AG04450 (cell line): Measurements from ENCODE around the gene NKX2-8. TPM values are rescaled to one million over a fixed set of nuclear protein-coding genes. Genes with fewer than 3 reads are reported as not detected.

ENCODE experiments used
- CTCF ChIA-PET: fragments of 300-600, 350-600 bp; formaldehyde crosslinking; extraction: SDS; loops from one replicate; lab custom pipeline; 2022; ENCODE audit warnings: antibody characterized with exemption, inconsistent platforms; lab: Charles Lee
- POLR2A ChIA-PET: fragments of 350-600 bp; formaldehyde crosslinking; extraction: SDS; loops from one replicate; lab custom pipeline; 2021; ENCODE audit warnings: antibody characterized with exemption, inconsistent platforms; lab: Yijun Ruan, JAX
- DNase-seq: peaks from one replicate; pipeline ENCODE4 v3.0.0-alpha.2; 2011; ENCODE audit warnings: low read depth, low spot score
- H3K27ac ChIP-seq: one replicate; pipeline ENCODE4 v1.5.1; 2012; ENCODE audit warnings: low read depth, low read length, control low read depth
- H3K27me3 ChIP-seq: one replicate; pipeline ENCODE4 v1.6.0; 2012; ENCODE audit warnings: low read length; ENCODE audit not compliant: control insufficient read depth, insufficient read depth
- H3K4me3 ChIP-seq: 2 replicates; pipeline ENCODE4 v1.5.1; 2011; ENCODE audit warnings: mild to moderate bottlenecking, low read depth, low read length, control low read depth
- H3K9me3 ChIP-seq: 2 replicates; pipeline ENCODE4 v1.5.1; 2012; ENCODE audit warnings: low read length; ENCODE audit not compliant: control insufficient read depth, insufficient read depth
- polyA plus RNA-seq: library from polyadenylated mRNA; depleted of rRNA; stranded (reverse); fragments of >200 nt; gene quantifications from 2 replicates; pipeline ENCODE4 v1.2.3, GENCODE V29; 2011
- TF ChIP-seq, protein P1 (sequence below): IDR thresholded peaks from 2 replicates; pipeline ENCODE4 v1.5.1; 2011; ENCODE audit warnings: low read depth, low read length, control low read depth, inconsistent platforms

Gene NKX2-8
- polyA plus RNA-seq, 1 experiment: not detected

DNA sequence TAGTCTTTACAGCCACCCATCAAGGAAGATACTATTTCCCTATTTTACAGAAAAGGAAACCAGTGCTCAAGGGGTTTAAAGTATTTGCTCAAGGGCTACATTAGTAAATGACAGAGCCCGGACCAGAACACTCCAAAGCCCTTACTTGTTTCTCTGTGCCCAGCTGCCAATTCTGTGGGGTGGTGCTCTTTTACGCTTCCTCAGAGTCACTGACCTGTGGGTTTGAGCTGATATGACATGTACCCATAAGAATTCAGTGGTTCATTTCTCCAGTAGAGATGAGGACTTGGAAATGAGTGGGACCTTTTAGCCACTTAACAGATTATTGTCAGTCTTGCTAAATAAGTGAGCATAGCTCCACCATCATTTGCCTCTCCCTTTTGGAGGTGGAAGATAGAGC lies 37.4 kb upstream of the NKX2-8 start:
- no peaks in the 10 kb centered on the region for H3K27me3 ChIP-seq
- TF ChIP-seq, protein P1, sequence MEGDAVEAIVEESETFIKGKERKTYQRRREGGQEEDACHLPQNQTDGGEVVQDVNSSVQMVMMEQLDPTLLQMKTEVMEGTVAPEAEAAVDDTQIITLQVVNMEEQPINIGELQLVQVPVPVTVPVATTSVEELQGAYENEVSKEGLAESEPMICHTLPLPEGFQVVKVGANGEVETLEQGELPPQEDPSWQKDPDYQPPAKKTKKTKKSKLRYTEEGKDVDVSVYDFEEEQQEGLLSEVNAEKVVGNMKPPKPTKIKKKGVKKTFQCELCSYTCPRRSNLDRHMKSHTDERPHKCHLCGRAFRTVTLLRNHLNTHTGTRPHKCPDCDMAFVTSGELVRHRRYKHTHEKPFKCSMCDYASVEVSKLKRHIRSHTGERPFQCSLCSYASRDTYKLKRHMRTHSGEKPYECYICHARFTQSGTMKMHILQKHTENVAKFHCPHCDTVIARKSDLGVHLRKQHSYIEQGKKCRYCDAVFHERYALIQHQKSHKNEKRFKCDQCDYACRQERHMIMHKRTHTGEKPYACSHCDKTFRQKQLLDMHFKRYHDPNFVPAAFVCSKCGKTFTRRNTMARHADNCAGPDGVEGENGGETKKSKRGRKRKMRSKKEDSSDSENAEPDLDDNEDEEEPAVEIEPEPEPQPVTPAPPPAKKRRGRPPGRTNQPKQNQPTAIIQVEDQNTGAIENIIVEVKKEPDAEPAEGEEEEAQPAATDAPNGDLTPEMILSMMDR: no peak
- no peaks in the 10 kb centered on the region for H3K9me3 ChIP-seq
- H3K4me3 ChIP-seq: no peak overlapping the region
- ChIA-PET CTCF (no interaction called here), POLR2A (no interaction called here)
- no peak overlapping the region for H3K27ac ChIP-seq
- DNase-seq: no peak

DNA sequence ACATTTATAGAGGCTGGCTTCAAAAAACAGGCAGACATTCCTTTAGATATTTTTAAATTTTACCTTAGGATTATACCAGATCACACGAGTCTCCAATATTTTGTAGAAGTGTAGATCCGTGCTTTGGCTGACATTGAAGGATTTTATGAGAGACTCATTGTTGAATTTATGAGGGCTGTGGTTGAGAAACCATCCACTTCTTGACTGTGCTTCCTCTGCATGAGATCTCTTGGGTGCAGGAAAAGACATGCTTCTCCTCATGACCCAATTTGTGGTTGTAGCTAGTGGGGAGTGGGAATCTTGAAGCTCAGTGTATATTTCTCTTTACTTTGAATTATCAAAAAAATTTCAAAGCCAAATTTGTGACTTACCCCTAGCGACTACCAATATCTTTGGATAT lies 36.7 kb upstream of the NKX2-8 start:
- Histone ChIP-seq H3K9me3 (no peaks in the 10 kb centered on the region), H3K4me3 (no peak overlapping the region), H3K27me3 (no peaks in the 10 kb centered on the region), H3K27ac (no peak overlapping the region)
- ChIA-PET CTCF (no interaction called here), POLR2A (no interaction called here)
- no peak for DNase-seq
- TF ChIP-seq, protein P1: no peak

DNA sequence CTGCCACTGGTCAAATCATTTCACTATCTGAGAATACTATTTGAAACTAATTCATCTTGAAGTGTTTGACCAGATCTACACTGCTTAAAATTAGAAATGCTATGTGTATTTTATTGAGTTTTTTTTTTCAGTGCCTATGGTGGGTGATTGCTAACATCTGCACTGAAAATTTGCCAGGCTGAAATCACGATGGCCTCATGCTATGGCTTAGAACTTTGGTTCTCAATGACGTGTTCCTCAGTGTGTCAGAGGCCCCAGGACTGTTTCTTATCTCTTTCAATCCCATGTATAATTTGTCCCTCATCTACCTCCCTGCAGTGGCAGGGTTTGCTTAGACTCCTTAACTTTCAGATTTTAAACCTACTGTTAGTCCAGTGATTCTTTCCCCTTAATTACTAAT lies 36.2 kb upstream of the NKX2-8 start:
- no peaks in the 10 kb centered on the region for H3K27me3 ChIP-seq
- TF ChIP-seq, protein P1: no peak
- H3K27ac ChIP-seq: no peak overlapping the region
- POLR2A ChIA-PET: no interaction called here
- no peaks in the 10 kb centered on the region for H3K9me3 ChIP-seq
- no peak for DNase-seq
- CTCF ChIA-PET: no interaction called here
- no peak overlapping the region for H3K4me3 ChIP-seq

DNA sequence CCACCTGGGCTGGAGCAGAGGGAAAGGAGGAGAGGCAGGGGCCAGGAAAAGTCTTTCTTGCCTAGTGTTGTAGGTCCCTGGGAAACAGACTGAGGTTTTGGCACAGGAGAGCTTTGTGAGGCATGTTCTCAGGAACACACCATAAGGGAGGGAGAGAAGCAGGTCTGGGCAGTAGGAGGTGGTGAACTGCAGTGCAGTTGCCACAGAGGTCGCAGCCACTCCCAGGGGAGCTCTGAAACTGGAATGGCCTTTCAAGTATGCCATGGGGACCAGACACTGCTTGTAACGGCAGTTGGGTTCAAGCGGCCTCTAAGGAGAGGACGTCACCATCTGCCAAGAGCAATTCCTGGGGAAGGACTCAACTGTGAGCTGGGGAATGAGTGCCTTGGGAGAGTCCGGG lies 35.4 kb upstream of the NKX2-8 start:
- CTCF ChIA-PET: interaction anchor here (1.5 kb wide), 1 partner anchor 13 kb away, joined by 3 read pairs; no protein-coding TSS in a partner anchor
- Histone ChIP-seq H3K27me3 (no peaks in the 10 kb centered on the region), H3K27ac (no peak overlapping the region), H3K4me3 (no peak overlapping the region), H3K9me3 (no peaks in the 10 kb centered on the region)
- TF ChIP-seq, protein P1: no peak
- POLR2A ChIA-PET: no interaction called here
- DNase-seq: no peak

DNA sequence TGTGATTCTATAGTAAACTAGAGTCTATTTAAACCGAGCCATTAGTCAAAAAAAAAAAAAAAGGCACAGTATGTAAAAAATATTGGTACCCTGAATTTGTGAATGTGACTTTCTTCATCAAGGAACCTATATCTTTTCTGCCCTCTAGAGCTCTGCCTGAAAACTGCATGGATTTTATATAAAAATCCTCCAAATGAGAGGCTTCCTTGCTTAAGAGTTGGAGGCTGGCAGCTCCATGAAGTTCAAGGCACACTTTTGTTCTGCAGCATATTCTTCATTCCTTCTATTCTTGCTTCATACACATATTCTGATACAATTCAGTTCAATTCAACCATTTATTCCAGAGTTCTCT lies 23.1 kb upstream of the NKX2-8 start:
- TF ChIP-seq, protein P1: no peak; the same call in 1 of the 2 replicates
- ChIA-PET CTCF (interaction anchor here (0.5 to 3.8 kb wide), 12 partner anchors 9 to 1228 kb away, joined by 3 to 63 read pairs (median 4); no protein-coding TSS in a partner anchor), POLR2A (no interaction called here)
- Histone ChIP-seq H3K27ac (no peak overlapping the region), H3K4me3 (no peak overlapping the region), H3K9me3 (no peaks in the 10 kb centered on the region), H3K27me3 (no peaks in the 10 kb centered on the region)
- no peak for DNase-seq
